OCI-LY3 (cell line): ENCODE measurements around the gene TRIM67.

Experiments
- H2AFZ ChIP-seq: fragments of 200-600, 300-600 bp; shearing (Covaris generic); 2 replicates; pipeline ENCODE4 v1.6.0; 2014; ENCODE audit warnings: antibody characterized with exemption, low read depth, low read length
- H3K27ac ChIP-seq: fragments of 200-600, 300-600 bp; sonication (generic); 2 replicates; pipeline ENCODE4 v1.5.1; 2014; ENCODE audit warnings: mild to moderate bottlenecking, low read length, moderate library complexity, mixed read lengths
- H3K27me3 ChIP-seq: fragments of 200-600, 300-600 bp; sonication (generic); 2 replicates; pipeline ENCODE4 v1.6.1; 2014; ENCODE audit warnings: low read depth, low read length, mixed read lengths
- H3K36me3 ChIP-seq: fragments of 200-600, 300-600 bp; sonication (generic); replicated peaks from 2 replicates; pipeline ENCODE3; 2014; ENCODE audit warnings: low read depth, low read length, mixed read lengths
- H3K4me1 ChIP-seq: fragments of 300-600, 200-600 bp; sonication (generic); 2 replicates; pipeline ENCODE4 v1.6.1; 2014; ENCODE audit warnings: low read length, mixed read lengths
- H3K4me2 ChIP-seq: fragments of 200-600, 300-600 bp; sonication (generic); 2 replicates; pipeline ENCODE4 v1.6.1; 2014; ENCODE audit warnings: low read length, mixed read lengths
- H3K4me3 ChIP-seq: fragments of 300-600, 200-600 bp; sonication (generic); 2 replicates; pipeline ENCODE4 v1.5.1; 2014; ENCODE audit warnings: antibody characterized with exemption, mild to moderate bottlenecking, low read length, moderate library complexity
- H3K79me2 ChIP-seq: fragments of 300-600, 200-600 bp; shearing (Covaris generic); 2 replicates; pipeline ENCODE4 v1.6.1; 2014; ENCODE audit warnings: mild to moderate bottlenecking, low read length, mixed read lengths
- H3K9ac ChIP-seq: fragments of 300-600, 200-600 bp; shearing (Covaris generic); 2 replicates; pipeline ENCODE4 v1.6.0; 2014; ENCODE audit warnings: mild to moderate bottlenecking, low read length, moderate library complexity
- H3K9me3 ChIP-seq: fragments of 200-600, 300-600 bp; shearing (Covaris generic); 2 replicates; pipeline ENCODE4 v1.6.1; 2014; ENCODE audit warnings: low read length, mixed read lengths; ENCODE audit not compliant: insufficient read depth
- H4K20me1 ChIP-seq: fragments of 200-600, 300-600 bp; sonication (generic); 2 replicates; pipeline ENCODE4 v1.6.1; 2016; ENCODE audit warnings: low read length, mixed read lengths; ENCODE audit not compliant: insufficient read depth
- CTCF ChIP-seq: fragments of 200-600, 300-600 bp; sonication (generic); IDR thresholded peaks from 2 replicates; pipeline ENCODE4 v1.5.1; 2014; ENCODE audit warnings: antibody characterized with exemption, low read length, low read depth
- EZH2phosphoT487 ChIP-seq: fragments of 200-600 bp; shearing (Covaris generic); IDR thresholded peaks from 2 replicates; pipeline ENCODE4 v1.6.1; 2018; ENCODE audit warnings: antibody characterized with exemption, mixed run types, low read depth

Gene TRIM67

GRCh38 chr1:231159202-231159962 lies 2.5 kb upstream of the TRIM67 start:
- Histone ChIP-seq H4K20me1 (no peaks in the 10 kb centered on the region), H2AFZ (no peak overlapping the region), H3K9ac (no peak overlapping the region), H3K79me2 (no peaks in the 10 kb centered on the region), H3K4me1 (no peaks in the 10 kb centered on the region), H3K4me3 (no peak overlapping the region), H3K27ac (no peak overlapping the region), H3K36me3 (no peaks in the 10 kb centered on the region), H3K4me2 (no peak overlapping the region), H3K9me3 (no peaks in the 10 kb centered on the region), H3K27me3 (peaks cover 22% of the 10 kb centered on the region)
- TF ChIP-seq CTCF: no peak
- no peak for TF ChIP-seq EZH2phosphoT487

GRCh38 chr1:231159963-231160761 lies 1.7 kb upstream of the TRIM67 start:
- H3K4me3 ChIP-seq: no peak overlapping the region
- TF ChIP-seq CTCF (no peak), EZH2phosphoT487 (no peak)
- H3K79me2 ChIP-seq: no peaks in the 10 kb centered on the region
- no peaks in the 10 kb centered on the region for H3K9me3 ChIP-seq
- H3K36me3 ChIP-seq: no peaks in the 10 kb centered on the region
- H3K9ac ChIP-seq: no peak overlapping the region
- no peaks in the 10 kb centered on the region for H4K20me1 ChIP-seq
- no peak overlapping the region for H3K27ac ChIP-seq
- no peak overlapping the region for H3K4me2 ChIP-seq
- no peak overlapping the region for H2AFZ ChIP-seq
- no peaks in the 10 kb centered on the region for H3K4me1 ChIP-seq
- H3K27me3 ChIP-seq: peaks cover 14% of the 10 kb centered on the region

- H3K79me2 ChIP-seq: no peaks in the 10 kb centered on the region
- H3K9ac ChIP-seq: no peak overlapping the region
- no peaks in the 10 kb centered on the region for H3K9me3 ChIP-seq
- H3K27ac ChIP-seq: no peak overlapping the region
- peaks cover 12% of the 10 kb centered on the region for H3K27me3 ChIP-seq
- no peaks in the 10 kb centered on the region for H4K20me1 ChIP-seq
- H3K4me3 ChIP-seq: no peak overlapping the region
- no peaks in the 10 kb centered on the region for H3K36me3 ChIP-seq
- H3K4me1 ChIP-seq: no peaks in the 10 kb centered on the region
- no peak overlapping the region for H3K4me2 ChIP-seq
- TF ChIP-seq CTCF: no peak
- TF ChIP-seq EZH2phosphoT487: no peak
- no peak overlapping the region for H2AFZ ChIP-seq
Observed at GRCh38 chr1:231160895-231161666, 777 bp upstream of the TRIM67 start.
